HG03095 (cell line): ENCODE measurements around the gene IGFL3.
"Not testable (repeated sequence)": the region's sequence is repeated elsewhere in the genome, so short reads cannot be mapped to it uniquely, and the experiment has no call there.

Source experiments
- ATAC-seq: cut with Tn5 transposase; IDR thresholded peaks from one replicate; pipeline ENCODE4 v1.9.1; 2021; ENCODE audit warnings: moderate library complexity; ENCODE audit not compliant: unreplicated experiment

The IGFL3 gene

GRCh38 chr19:46124638-46125115, at the start of gene IGFL3:
Gene IGFL3, minus strand, starts transcription at chr19:46124688. Its CDS starts 39 bp downstream, at chr19:46124649.
- ATAC-seq, result no peak

DNA sequence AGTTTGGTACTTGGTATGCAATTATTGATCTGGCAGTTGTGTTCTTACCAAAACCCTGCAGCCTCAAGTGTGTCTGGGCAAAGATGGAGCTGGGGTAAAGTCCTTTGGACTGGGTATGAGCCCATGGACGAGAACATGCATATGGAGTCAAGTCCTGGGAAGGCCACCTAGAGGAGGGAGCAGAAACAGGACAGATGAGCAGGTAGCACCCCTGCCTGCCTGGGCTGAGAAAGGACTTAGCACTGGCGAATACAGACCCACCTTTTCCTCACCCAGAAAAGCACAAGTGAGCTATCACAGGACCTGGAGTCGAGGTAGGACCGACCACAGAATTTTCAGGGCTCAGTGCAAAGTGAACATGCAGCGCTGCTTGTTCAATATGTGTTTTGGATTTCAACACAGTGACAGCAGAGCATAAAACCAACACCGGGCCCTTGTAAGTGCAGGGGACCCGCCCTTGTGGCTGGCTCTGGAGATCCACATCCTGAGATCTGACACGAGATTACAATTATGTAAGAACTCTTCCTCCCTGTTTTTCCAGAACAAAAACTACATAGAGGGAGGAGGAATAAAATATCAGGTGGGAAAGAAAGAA, 49.5 kb upstream of the IGFL3 start:
- ATAC-seq, result no peak

DNA sequence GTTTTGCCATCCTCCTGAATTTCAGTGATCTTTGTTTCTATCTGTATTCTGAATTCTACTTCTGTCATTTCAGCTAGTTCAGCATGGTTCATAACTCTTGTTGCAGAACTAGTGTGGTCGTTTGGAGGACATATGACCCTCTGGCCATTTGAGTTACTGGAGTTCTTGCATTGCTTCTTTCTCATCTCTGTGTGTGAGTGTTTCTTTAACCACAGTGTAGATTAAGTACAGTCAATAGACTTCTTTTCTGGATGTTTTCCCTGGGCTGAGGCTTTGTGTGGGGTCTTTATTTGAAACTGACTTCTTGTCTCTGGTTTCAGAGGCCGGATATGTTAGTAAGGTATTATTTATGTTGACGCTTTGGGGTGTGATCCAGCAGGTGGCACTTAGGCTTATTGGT, 38.2 kb upstream of the IGFL3 start:
- ATAC-seq, result no peak

- not testable (repeated sequence) for ATAC-seq
Observed at GRCh38 chr19:46161642-46162257, 37.3 kb upstream of the IGFL3 start.

DNA sequence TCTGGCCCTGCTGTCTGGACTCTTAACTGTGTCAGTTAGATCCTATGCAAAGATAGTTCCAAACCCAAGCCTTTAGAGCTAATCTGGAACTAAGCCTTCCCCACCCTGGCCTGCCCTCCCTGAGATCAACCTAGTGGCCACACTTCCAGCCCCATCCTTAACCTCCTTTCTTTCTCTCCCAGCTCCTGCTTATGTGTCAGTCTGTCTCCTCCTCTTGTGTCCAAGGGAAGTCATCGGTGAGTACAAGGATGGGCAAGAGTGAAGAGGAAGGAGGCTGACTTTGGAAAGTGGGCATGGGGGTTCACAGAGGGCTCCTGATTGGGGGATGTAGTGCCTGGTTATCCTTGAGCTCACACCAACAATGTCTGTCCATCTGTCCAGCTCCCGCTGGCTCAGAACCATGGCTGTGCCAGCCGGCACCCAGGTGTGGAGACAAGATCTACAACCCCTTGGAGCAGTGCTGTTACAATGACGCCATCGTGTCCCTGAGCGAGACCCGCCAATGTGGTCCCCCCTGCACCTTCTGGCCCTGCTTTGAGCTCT, 35.8 kb upstream of the IGFL3 start:
- no peak for ATAC-seq

DNA sequence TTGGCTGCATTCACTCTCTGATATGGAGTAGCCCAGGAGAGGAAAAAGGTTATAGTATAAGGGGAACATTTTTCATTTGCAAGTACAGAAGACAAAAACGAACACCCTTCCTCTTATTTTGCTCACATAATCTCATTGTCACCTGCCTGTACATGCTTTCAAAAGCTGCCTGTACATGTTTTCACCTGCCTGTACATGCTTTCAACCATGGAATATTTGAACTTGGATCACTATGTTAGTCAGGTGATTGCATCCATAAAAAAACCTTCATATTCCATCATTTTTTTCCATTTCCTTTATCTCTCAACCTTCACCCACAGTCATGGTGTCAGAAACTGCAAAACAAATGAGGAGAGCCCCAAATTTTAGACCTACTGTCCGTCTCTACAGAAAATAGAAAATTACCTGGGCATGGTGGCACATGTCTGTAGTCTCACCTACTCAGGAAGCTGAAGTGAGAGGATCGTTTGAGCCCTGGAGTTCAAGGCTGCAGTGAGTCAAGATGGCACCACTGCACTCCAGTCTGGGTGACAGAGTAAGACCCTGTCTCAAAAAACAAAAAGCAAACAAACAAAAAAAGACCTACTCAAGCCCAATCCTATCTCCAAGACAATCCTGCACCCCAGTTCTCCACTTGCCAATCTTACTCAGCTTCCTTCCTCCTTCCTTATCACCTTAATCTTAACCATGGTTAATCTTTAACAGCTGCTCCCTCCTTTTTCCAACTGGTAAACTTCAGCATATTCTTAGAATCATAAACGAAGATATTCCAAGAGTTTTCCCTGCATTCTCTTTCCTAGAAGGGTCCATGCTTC, 35.1 kb upstream of the IGFL3 start:
- ATAC-seq, result no peak

- no peak for ATAC-seq
Observed at GRCh38 chr19:46155237-46155636, 30.7 kb upstream of the IGFL3 start.

DNA sequence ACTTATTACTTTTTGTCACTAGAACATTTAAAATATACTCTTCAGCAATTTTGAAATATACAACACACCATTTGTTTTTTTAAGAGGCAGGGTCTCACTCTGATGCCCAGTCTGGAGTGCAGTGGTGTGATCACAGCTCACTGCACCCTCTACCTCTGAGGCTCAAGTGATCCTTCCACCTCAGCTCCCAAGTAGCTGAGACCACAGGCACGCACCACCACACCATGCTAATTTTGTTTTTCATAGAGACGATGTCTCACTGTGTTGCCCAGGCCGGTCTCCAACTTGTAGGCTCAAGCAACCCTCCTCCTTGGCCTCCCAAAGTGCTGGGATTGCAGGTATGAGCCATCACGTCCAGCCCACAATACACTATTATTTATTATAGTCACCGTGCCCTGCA, 26.1 kb upstream of the IGFL3 start:
- ATAC-seq, result no peak

GRCh38 chr19:46147791-46148288, 23.4 kb upstream of the IGFL3 start, which contains the start of gene IGFL2:
Gene IGFL2, plus strand, starts transcription at chr19:46148238. Its CDS starts 41 bp downstream, at chr19:46148279.
- ATAC-seq, result no peak

- ATAC-seq, result no peak
Observed at GRCh38 chr19:46147166-46147740, 22.8 kb upstream of the IGFL3 start.

DNA sequence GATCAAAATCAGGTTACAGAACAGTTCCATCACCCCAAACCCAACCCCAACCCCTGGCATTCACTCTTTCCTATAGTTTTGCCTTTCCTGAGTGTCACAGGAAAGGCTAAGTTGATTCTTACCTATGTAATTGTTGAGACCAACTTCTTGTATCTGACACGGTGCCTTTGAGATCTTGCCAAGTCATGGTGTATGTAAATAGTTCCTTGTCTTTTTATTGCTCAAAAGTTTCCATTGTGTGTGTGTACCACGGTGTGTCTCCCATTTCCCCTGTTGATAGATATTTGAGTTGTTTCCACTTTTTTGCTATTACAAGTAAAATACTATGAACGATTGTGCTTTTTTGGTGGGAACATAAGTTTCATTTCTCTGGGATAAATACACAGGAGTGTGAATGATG, 20.3 kb upstream of the IGFL3 start:
- no peak for ATAC-seq

- no peak for ATAC-seq
Observed at GRCh38 chr19:46142294-46142693, 17.8 kb upstream of the IGFL3 start.

DNA sequence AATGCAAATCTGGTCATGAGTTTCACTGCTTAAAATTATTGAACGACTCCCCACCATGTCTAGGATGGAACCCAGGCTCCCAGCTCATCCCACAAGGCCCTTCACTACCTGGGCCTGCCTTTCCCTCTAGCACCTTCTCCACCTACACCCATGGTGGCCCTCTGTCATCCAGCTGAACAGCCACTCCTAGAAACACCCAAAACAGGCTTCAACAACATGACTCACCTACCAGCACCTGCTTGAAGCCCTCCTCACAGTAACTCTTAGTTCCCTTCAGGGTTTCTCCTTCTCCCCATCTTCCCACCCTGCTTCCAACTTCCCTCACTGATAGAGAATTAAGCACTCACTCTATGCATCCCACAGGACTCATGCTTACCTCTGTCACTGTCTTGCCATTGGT, 16.9 kb upstream of the IGFL3 start:
- ATAC-seq, result no peak

- no peak for ATAC-seq
Observed at GRCh38 chr19:46137915-46138473, 13.5 kb upstream of the IGFL3 start.

- ATAC-seq, result no peak
Observed at GRCh38 chr19:46134527-46134926, 10.0 kb upstream of the IGFL3 start.

DNA sequence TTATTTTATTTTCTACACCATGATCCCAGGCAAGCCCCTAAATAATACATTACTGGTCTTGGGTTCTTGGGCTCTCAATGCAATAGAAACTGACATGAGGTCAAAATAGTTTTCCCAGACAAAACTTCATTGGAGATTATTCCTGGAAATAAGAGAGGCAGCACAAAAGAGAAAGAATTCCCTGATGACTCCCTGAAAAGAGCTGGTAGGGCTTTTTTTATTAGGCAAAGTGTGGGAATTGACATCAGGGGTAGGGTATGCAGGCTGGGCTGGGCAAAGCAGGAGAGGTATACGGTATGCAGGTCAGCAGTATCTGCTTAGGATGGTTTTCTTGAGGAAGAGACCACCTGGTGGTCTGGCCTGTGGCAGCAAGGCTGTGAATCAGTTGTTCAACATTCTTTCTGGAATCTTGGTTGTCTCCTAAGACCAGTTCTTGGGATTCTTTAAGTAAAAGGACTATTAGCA, 9.3 kb upstream of the IGFL3 start:
- ATAC-seq, result no peak

DNA sequence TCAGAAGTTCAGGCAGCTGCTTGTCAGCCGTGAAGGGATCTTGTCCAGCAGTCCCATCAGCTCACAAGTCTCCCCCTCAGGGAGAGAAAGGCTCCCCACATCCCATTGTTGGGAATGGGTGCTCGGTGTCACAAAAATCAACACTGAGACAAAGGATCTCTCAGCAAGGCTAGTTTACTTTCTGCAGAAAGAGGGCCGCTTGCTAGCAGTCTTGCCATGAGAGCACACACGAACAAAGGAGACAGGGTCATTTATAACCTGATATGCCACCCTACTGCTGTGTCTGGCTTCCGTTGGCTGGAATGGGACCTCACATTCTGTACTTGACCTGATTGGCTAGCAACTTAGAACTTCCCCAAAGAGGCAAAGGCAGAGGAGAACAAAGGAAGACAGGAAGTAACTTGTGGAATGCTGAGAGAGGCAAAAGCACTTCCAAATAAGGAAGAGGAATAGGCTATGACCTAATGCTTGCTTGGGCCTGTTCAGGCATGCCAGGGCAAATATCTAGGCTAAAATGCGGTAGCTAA, 8.7 kb upstream of the IGFL3 start:
- no peak for ATAC-seq

GRCh38 chr19:46132508-46133100, 8.1 kb upstream of the IGFL3 start:
- ATAC-seq, result no peak

DNA sequence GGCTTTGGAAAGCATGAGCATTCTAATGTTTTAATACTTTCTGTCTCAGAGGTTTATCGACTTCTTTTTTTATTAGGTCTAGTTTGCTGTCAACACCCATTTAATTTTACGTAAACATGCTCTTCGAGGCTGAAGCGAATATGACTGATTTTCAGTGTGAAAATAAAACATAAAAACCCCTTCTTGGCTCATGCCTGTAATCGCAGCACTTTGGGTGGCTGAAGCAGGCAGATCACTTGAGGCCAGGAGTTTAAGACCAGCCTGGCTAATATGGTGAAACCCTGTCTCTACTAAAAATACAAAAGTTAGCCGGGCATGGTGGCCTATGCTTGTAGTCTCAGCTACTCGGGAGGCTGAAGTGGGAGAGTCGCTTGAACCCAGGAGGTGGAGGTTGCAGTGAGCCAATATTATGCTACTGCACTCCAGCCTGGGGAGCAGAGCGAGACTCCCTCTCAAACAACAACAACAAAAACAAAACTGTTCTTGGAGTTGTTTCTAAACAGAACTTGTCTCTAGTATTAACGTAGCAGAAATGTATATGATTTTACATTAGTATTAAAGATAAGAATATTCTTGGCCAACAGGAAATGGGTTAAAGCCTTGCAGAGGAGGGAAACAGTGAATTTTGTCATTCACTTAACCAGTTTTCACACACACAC, 7.1 kb upstream of the IGFL3 start:
- ATAC-seq, result no peak
